ENCODE measurements around the gene LYRM7.
"Not testable (repeated sequence)": the region's sequence is repeated elsewhere in the genome, so short reads cannot be mapped to it uniquely, and the experiment has no call there.

LYRM7 gene

GRCh38 chr5:131170540-131171275 lies at the start of gene LYRM7:
LYRM7 (plus strand) TSS chr5:131170944; CDS start chr5:131171021, 77 bp downstream.
- peak; percentile 85 to 97 (median 96) for DNase-seq

DNA sequence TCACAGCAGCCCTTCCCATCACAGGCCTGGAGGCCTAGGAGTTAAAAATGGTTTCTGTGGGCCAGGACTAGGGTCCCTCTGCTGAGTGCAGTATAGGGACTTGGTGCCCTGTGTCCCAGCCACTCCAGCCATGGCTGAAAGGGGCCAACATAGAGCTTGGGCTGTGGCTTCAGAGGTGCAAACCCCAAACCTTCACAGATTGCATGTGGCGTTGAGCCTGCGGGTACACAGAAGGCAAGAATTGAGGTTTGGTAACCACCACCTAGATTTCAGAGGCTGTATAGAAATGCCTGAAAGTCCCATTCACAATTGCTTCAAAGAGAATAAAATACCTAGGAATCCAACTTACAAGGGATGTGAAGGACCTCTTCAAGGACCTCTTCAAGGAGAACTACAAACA lies 43.5 kb upstream of the LYRM7 start:
- not testable (repeated sequence) for DNase-seq

DNA sequence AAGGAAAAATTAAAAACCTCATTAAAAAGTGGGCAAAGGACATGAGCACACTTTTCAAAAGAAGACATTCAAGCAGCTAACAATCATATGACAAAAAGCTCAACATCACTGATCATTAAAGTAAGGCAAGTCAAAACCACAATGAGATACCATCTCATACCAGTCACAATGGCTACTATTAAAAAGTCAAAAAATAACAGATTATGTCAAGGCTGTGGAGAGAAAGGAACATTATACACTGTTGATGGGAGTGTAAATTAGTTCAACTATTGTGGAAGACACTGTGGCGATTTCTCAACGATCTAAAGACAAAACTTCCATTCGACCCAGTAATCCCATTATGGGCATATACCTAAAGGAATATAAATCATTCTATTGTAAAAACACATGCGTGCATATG lies 41.4 kb upstream of the LYRM7 start:
- DNase-seq = no peak

GRCh38 chr5:131133091-131133490 lies 37.7 kb upstream of the LYRM7 start:
- DNase-seq = not testable (repeated sequence)

DNA sequence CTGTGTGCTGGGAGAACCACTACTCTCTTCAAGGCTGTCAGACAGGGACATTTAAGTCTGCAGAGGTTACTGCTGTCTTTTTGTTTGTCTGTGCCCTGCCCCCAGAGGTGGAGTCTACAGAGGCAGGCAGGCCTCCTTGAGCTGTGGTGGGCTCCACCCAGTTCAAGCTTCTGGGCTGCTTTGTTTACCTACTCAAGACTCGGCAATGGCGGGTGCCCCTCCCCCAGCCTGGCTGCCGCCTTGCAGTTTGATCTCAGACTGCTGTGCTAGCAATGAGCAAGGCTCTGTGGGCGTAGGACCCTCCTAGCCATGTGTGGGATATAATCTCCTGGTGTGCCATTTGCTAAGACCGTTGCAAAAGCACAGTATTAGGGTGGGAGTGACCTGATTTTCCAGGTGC lies 32.3 kb upstream of the LYRM7 start:
- DNase-seq = peak in 4 of 6 experiments; percentile 2 to 52 (median 12)

DNA sequence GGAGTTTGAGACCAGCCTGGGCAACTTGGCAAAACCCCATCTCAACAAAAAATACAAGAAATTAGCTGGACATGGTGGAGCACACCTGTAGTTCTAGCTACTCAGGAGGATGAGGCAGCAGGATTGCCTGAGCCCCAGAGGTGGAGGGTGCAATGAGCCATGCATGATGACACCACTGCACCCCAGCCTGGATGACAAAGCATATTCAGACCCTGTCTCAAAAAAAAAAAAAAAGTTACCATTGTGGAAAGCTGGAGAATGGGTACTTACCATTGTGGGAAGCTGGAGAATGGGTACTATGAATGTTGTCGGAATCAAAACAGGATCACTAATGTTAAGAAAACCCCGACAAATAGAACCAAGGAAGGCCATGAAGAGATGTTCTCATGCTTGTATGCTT lies 31.4 kb upstream of the LYRM7 start:
- DNase-seq = no peak

- DNase-seq = no peak
These were observed 27.6 kb upstream of the LYRM7 start for GRCh38 chr5:131142970-131143617.

- DNase-seq = no peak
These were observed 23.5 kb upstream of the LYRM7 start for GRCh38 chr5:131147258-131147657.

- no peak for DNase-seq
These were observed 21.9 kb upstream of the LYRM7 start for GRCh38 chr5:131148835-131149234.

DNA sequence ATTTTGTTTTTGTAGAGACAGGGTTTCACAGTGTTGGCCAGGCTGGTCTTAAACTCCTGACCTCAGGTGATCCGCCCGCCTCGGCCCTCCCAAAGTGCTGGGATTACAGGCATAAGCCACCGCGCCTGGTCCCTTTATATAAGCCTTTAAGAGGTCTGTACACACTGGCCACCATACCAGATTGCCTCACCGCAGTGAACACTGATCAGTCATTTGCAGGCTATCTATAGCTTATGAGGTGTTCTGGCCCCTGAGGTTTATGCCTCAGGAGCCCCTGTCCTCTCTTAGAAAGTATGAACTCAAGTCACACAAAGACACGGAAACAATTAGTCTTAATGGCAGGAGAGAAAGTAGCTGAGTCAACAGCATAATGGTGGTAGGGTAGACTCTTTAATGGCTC lies 20.3 kb upstream of the LYRM7 start:
- no peak for DNase-seq

- DNase-seq = no peak
These were observed 19.5 kb upstream of the LYRM7 start for GRCh38 chr5:131151216-131151615.

DNA sequence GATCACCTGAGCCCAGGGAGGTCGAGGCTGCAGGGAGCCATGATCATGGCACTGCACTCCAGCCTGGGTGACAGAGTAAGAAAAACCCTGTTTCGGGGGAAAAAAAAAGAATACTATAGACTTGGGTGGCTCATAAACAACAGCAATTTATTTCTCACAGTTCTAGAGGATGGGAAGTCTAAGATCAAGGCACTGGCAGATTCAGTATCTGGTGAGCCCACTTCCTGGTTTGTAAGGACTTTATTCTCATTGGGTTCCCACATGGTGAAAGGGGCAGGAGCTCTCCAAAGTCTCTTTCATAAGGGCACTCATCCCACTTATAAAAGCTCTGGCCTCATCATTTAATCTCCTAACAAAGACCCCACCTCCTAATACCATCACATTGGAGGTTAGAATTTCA lies 14.4 kb upstream of the LYRM7 start:
- DNase-seq = no peak

DNA sequence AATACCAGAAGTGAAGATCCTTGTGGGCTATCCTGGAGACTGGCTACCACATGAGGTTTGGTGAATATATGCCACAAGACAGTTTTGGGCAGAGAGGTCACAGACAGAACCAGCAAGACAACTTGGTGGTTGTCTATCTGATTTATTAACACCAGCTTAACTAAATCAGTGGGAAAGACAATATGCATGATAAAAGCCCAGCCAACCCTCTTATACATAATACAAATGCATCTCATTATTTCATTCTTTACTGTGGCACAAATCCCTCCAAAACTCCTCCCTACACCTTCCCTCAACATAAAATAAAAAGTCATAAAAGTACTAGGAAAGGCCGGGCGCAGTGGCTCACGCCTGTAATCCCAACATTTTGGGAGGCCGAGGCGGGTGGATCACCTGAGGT lies 13.8 kb upstream of the LYRM7 start:
- DNase-seq = no peak

GRCh38 chr5:131160134-131160533 lies 10.6 kb upstream of the LYRM7 start:
- DNase-seq = no peak

- DNase-seq = no peak
These were observed 7.2 kb upstream of the LYRM7 start for GRCh38 chr5:131163276-131164119.

DNA sequence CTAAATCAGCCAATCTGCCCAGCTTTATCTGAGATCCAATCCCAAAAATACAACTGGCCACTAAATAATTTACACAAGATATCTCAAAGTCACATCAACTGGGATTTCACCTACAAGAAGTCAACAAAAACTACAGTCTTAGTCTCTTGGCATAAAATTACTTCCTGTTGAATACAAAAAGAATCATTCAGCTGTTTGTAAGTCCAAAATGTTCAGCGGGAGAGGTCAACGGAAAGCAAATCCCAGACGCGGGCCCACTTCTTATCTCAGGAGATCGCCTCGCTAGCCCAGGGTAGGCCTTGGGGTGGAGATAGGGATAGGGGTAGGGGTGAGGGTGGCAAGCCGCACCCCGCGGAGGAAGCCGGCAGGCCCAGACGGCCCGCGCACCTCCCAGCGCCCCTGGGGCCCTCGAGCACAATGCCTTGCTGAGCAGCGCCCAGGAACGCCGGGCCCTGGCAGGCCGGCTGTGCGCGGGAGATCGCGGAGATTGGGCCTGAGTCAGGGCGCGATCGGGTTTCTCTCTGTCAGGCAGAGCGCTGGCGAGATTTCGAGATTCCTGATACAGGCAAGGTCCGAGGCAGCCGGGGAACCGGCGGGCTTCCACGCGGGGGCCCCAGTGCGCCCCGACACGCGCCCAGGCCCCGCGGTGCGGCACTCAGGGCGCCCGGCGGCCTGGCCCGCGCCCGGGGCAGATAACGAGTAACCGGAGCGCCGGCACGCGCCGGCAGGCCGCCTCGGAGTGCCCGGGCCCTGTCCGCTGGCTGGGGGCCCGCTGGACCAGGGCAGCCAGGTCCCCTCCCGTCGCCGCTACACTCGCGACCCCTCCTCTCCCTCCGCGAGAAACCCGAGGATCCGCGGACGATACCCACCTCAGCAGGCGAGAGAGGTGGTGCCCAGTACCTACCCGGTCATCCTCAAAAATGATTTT lies 6.3 kb upstream of the LYRM7 start:
- DNase-seq = peak; percentile 50 to 87 (median 66)

GRCh38 chr5:131165119-131165727 lies 5.5 kb upstream of the LYRM7 start, which contains the start of gene HINT1:
HINT1 (minus strand) TSS chr5:131165256; CDS start chr5:131165205, 51 bp downstream.
- peak; percentile 82 to 94 (median 89) for DNase-seq

GRCh38 chr5:131167615-131168014 lies 3.1 kb upstream of the LYRM7 start:
- no peak for DNase-seq

DNA sequence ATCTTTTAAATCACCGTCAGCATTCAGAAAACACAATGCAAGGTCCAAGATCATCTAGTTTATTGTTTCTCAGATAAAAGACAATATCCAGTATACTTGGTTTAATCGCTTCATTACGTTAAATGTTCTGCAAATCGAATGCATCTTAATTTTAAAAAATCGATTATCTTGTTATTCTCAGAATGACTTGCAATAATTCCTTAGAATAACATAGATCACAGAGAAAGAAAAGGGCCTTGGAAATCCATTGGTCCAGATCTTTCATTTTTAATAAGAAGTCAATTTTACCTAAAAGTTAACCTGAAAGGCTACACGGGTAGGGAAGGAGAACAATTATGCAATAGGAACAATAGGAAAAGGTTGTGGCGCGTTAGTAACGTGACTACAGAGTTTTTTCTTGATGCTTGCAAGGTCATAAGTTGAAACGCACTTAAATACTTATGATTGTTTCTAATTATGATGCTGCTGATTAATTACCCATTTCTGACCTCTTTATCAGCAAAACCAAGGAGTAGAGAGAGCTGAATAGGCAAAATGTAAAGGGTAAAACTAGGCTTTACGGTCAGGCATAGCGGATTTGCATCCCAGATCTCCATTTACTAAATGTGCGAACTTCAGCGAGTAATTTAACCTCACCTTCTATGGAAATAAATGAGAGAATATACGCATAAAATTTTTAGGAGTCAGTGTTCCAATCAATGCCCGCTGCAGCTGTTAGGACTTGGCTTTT lies 769 bp upstream of the LYRM7 start:
- no peak for DNase-seq

DNA sequence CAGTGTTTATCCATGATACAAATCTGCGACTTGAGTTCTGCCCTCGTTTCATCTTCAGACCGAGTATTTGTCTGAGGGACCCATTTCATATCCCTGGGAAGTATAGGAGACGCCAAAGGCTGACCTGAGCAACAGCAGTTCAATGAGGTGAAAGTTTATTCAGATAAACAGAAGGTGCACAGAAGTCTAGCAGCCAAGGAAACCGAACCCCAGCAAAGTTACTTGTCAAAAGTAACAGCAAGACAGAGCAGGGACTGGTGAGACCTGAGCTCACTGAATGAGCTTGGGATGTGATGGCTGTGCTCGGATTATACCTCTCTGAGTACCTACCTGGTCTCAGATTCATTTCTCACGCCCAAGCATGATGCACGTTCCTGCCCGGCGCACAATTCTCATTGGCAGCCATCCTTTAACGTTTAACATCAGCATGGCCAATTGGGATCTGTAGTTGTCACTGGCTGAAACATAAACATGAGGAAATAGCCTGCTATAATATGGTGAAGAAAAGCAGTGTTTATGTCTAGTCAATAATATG lies 599 bp downstream of the LYRM7 start:
- DNase-seq = peak in 1 of 6 experiments; percentile 20

- DNase-seq = no peak
These were observed 9.7 kb downstream of the LYRM7 start for GRCh38 chr5:131180407-131180806.

Measured in stimulated activated naive CD4-positive, alpha-beta T cell (primary cell).